ENCODE measurements around the gene CNTN4. TPM values are rescaled to one million over a fixed set of nuclear protein-coding genes. Genes with fewer than 3 reads are reported as not detected.

Gene CNTN4
- total RNA-seq, 1 donor, result 0.09 TPM

DNA sequence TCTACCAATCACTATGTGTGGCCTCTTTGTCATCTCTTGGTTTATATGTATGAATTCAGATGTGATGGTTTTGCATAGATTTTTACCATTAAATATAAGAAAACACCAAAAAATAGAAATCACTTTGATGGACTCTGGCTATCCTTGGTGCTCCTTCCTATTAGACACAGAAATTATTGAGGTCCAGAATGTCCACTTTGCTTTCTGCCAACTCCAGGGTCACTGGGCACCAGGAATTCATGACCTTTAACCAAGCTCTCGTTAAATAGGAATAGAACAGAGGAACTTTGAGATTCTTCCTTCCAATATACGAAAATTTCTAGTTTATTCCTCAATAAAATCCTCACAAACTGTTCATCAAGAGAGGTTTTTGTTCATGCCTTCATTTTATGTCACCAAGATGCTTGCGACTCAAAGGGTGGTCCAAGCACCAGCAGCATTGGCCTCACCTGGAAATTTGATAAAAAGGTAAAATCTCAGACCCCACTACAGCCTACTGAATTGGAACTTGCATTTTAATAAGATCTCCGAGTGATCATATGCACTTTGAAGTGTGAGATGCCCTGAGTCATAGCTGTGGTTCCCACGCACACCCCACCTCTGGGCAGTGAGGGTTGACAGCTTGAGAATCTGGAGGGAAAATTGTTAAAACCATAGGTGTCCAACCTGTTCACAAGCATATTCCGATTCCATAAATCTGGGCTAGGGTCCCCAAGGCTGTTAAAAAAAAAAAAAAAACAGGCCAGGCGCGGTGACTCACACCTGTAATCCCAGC, 725.0 kb downstream of the CNTN4 start:
- TF ChIP-seq, protein P1, sequence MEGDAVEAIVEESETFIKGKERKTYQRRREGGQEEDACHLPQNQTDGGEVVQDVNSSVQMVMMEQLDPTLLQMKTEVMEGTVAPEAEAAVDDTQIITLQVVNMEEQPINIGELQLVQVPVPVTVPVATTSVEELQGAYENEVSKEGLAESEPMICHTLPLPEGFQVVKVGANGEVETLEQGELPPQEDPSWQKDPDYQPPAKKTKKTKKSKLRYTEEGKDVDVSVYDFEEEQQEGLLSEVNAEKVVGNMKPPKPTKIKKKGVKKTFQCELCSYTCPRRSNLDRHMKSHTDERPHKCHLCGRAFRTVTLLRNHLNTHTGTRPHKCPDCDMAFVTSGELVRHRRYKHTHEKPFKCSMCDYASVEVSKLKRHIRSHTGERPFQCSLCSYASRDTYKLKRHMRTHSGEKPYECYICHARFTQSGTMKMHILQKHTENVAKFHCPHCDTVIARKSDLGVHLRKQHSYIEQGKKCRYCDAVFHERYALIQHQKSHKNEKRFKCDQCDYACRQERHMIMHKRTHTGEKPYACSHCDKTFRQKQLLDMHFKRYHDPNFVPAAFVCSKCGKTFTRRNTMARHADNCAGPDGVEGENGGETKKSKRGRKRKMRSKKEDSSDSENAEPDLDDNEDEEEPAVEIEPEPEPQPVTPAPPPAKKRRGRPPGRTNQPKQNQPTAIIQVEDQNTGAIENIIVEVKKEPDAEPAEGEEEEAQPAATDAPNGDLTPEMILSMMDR (IDR thresholded peaks at IDR 0.05; ENCODE audit: insufficient read depth, low read length), result no peak
- H3K4me3 ChIP-seq (ENCODE audit: low read depth, low read length), result no peak overlapping the region
- DNase-seq (ENCODE audit: low read depth), result no peak

DNA sequence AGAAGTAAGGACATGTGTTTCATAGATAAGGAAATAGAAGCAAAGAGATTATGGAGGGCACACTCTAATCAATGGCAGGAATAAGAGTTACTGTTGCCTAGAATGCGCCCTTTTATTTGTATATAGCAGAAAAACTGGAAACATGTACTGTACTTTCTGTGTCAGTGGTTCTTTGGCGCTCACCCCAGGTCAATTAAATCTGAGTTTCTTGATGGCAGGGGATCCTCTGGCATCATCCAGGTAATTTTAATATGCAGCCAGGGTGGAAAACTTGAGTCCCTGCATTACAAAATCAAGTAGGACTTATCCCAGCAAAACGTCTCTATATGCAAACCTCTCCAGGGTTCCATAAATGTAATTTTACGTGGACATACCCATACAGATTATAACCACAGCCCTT, 727.4 kb downstream of the CNTN4 start:
- TF ChIP-seq, protein P1 (IDR thresholded peaks at IDR 0.05; ENCODE audit: insufficient read depth, low read length), result no peak
- H3K4me3 ChIP-seq (ENCODE audit: low read depth, low read length), result no peak overlapping the region
- DNase-seq (ENCODE audit: low read depth), result no peak

DNA sequence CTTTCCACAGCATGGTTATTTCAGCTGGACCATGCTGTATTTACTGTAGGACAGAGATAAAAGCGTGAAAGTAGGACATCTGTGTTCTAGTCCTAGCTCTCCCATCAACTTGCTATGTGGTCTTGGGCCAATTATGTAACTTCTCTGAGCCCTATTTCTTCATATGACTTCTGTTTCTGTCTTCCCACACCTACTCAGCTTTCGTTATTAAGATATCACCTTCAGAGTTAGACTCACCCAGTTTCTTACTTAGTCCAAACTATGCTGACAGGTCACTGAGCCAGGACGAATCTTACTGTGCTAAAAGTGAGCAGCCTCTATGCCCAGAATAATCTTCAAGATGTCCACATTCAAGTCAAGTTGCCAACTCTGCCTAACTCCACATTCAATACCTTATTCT, 727.8 kb downstream of the CNTN4 start:
- DNase-seq (ENCODE audit: low read depth), result no peak
- no peak overlapping the region for H3K4me3 ChIP-seq (ENCODE audit: low read depth, low read length)
- TF ChIP-seq, protein P1 (IDR thresholded peaks at IDR 0.05; ENCODE audit: insufficient read depth, low read length), result no peak

DNA sequence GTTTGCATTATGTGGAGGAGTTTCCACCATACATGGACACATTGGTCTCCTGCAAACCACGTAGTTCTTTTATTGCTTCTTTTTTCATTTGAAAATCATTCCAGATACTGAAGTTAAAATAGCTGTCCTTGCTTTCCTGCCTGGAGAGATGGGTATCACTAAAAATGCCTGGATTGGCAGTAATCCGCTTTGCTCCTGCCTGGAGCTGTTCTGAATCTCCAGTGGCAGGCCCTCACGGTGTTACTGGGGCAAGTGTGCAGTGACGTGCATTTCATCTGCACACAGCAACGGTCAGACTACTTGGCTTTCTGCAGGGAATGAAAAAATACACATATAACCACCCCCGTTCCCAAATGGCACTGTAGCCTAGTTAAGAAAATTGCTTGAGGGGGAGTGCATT, 738.6 kb downstream of the CNTN4 start:
- TF ChIP-seq, protein P1 (IDR thresholded peaks at IDR 0.05; ENCODE audit: insufficient read depth, low read length), result no peak
- no peak for DNase-seq (ENCODE audit: low read depth)
- no peak overlapping the region for H3K4me3 ChIP-seq (ENCODE audit: low read depth, low read length)

DNA sequence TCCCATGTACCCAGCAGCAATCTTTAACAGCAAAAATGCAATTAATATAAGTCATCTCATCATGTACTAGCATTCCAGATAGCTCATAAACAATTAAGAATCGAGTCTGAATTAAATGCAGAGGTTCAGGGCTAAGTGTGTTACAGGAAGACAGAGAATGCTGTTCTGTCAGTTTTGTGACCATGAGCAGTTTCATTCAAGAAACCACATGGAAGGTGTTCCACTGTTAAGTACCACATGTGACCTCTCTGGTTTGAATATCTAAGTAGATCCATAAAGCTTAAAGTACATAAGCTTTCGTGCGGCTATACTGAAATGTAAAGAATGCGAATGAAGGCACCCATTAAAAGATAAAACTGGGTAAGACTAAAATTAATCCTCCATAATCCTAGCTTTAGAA, 739.2 kb downstream of the CNTN4 start:
- TF ChIP-seq, protein P1 (IDR thresholded peaks at IDR 0.05; ENCODE audit: insufficient read depth, low read length), result no peak
- no peak overlapping the region for H3K4me3 ChIP-seq (ENCODE audit: low read depth, low read length)
- no peak for DNase-seq (ENCODE audit: low read depth)

DNA sequence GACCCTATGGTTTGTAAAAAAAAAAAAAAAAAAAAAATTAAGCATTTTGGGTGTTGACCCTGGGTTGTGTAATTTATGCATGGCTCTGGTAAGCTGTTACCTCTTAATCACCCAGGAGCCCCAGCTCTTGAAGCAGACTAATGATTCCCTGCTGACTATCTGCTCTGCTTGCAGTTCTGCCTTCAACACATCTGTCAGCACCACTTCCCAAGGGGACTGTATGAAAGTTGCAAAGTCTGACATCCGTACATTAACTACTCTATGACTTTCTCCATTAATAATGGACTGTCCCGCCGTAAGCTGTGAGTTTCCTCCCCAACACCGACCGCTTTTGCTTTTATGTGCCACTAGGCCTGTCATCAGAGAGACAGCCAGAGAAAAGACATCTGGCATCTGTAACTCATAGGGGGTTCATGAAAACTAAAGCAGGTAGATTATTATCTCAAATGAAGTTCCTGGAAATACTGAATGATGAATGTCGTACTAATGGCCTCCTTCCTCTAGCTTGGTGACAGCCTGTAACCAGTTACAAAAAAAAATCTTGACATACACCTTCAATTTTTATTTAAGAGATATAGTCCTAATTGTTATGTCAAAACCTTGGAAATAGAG, 740.0 kb downstream of the CNTN4 start:
- DNase-seq (ENCODE audit: low read depth), result no peak
- TF ChIP-seq, protein P1 (IDR thresholded peaks at IDR 0.05; ENCODE audit: insufficient read depth, low read length), result no peak

More for the DNA sequence above, 740.0 kb downstream of the CNTN4 start:
- no peak overlapping the region for H3K4me3 ChIP-seq (ENCODE audit: low read depth, low read length)

Data from fibroblast of the aortic adventitia (primary cell).